IMR-90 (cell line): ENCODE data around the gene UPF1. TPM values are rescaled to one million over a fixed set of nuclear protein-coding genes. Genes with fewer than 3 reads are reported as not detected.

Experiments
- ATAC-seq: fragments of 200-7000 bp; cut with Tn5 transposase; 2 replicates; pipeline ENCODE4 v1.9.1; 2020; ENCODE audit warnings: low read depth, mild to moderate bottlenecking, moderate library complexity
- BruUV-seq: library from RNA; stranded (reverse); fragments of 400-500 nt; replicated peaks from 2 replicates; lab custom pipeline; 2021; lab: Mats Ljungman, UMichigan
- CTCF ChIA-PET: fragments of 300-600 bp; formaldehyde crosslinking; extraction: SDS; loops from one replicate; lab custom pipeline; 2021; ENCODE audit warnings: antibody characterized with exemption; lab: Yijun Ruan, JAX
- POLR2A ChIA-PET: fragments of 300-600 bp; sonication (Branson Sonifier 250); formaldehyde crosslinking; loops from one replicate; lab custom pipeline; 2022; ENCODE audit warnings: antibody characterized with exemption; ENCODE audit not compliant: unreplicated experiment; lab: Charles Lee
- DNase-seq: peaks from one replicate; pipeline ENCODE4 v3.0.0; 2013
- H2AFZ ChIP-seq: replicated peaks from 2 replicates; pipeline ENCODE3; 2013; ENCODE audit warnings: low read length, mild to moderate bottlenecking; ENCODE audit not compliant: poor library complexity
- H2AK5ac ChIP-seq: 2 replicates; pipeline ENCODE4 v1.6.1; 2013; ENCODE audit warnings: low read depth, low read length, inconsistent platforms
- H2AK9ac ChIP-seq: replicated peaks from 2 replicates; pipeline ENCODE3; 2013; ENCODE audit warnings: mild to moderate bottlenecking, low read depth, low read length, moderate library complexity; ENCODE audit not compliant: poor library complexity
- H2BK120ac ChIP-seq: 2 replicates; pipeline ENCODE4 v1.6.1; 2013; ENCODE audit warnings: low read depth, low read length, inconsistent platforms
- H2BK15ac ChIP-seq: 3 replicates; pipeline ENCODE4 v1.6.1; 2013; ENCODE audit warnings: low read depth, low read length, inconsistent platforms
- H2BK20ac ChIP-seq: 2 replicates; pipeline ENCODE4 v1.6.1; 2013; ENCODE audit warnings: low read depth, mild to moderate bottlenecking, inconsistent platforms, low read length, moderate library complexity
- H2BK5ac ChIP-seq: 2 replicates; pipeline ENCODE4 v1.6.1; 2013; ENCODE audit warnings: mild to moderate bottlenecking, low read depth, low read length, inconsistent platforms; ENCODE audit not compliant: poor library complexity, severe bottlenecking
- H3K14ac ChIP-seq: replicated peaks from 2 replicates; pipeline ENCODE4 v1.6.1; 2013; ENCODE audit warnings: low read depth, low read length, inconsistent platforms
- H3K18ac ChIP-seq: 2 replicates; pipeline ENCODE4 v1.6.1; 2013; ENCODE audit warnings: low read depth, low read length, control low read depth
- H3K23ac ChIP-seq: 2 replicates; pipeline ENCODE4 v1.6.1; 2013; ENCODE audit warnings: low read depth, low read length, inconsistent platforms
- H3K27ac ChIP-seq: 2 replicates; pipeline ENCODE4 v1.5.1; 2013; ENCODE audit warnings: mild to moderate bottlenecking, control low read depth, low read length; ENCODE audit not compliant: insufficient read depth
- H3K27me3 ChIP-seq: 2 replicates; pipeline ENCODE4 v1.6.1; 2013; ENCODE audit warnings: low read length; ENCODE audit not compliant: control insufficient read depth, insufficient read depth
- H3K36me3 ChIP-seq: 2 replicates; pipeline ENCODE4 v1.6.1; 2013; ENCODE audit warnings: low read length, mixed read lengths; ENCODE audit not compliant: control insufficient read depth, insufficient read depth
- H3K4ac ChIP-seq: 2 replicates; pipeline ENCODE4 v1.6.1; 2013; ENCODE audit warnings: low read depth, low read length, inconsistent platforms
- H3K4me1 ChIP-seq: 2 replicates; pipeline ENCODE4 v1.6.1; 2013; ENCODE audit warnings: low read length, mixed read lengths; ENCODE audit not compliant: control insufficient read depth, insufficient read depth
- H3K4me2 ChIP-seq: 2 replicates; pipeline ENCODE4 v1.6.1; 2013; ENCODE audit warnings: low read depth, mild to moderate bottlenecking, control low read depth, low read length, moderate library complexity
- H3K4me3 ChIP-seq: 2 replicates; pipeline ENCODE4 v1.5.1; 2013; ENCODE audit warnings: low read depth, mild to moderate bottlenecking, control low read depth, low read length, moderate library complexity; ENCODE audit not compliant: insufficient read depth
- H3K56ac ChIP-seq: 2 replicates; pipeline ENCODE4 v1.6.1; 2013; ENCODE audit warnings: low read length, inconsistent platforms; ENCODE audit not compliant: insufficient read depth; ENCODE audit errors: extremely low read depth
- H3K79me1 ChIP-seq, 2 experiments: 2 replicates each; pipeline ENCODE4 v1.6.1; 2013; ENCODE audit warnings: low read length in 2 of 2, inconsistent platforms in 1 of 2, low read depth in 1 of 2
- H3K9ac ChIP-seq: 2 replicates; pipeline ENCODE4 v1.6.1; 2013; ENCODE audit warnings: low read depth, low read length, control low read depth
- H3K9me1 ChIP-seq: 2 replicates; pipeline ENCODE4 v1.6.1; 2013; ENCODE audit warnings: low read length, inconsistent platforms; ENCODE audit not compliant: insufficient read depth
- H3K9me3 ChIP-seq: 2 replicates; pipeline ENCODE4 v1.6.1; 2013; ENCODE audit warnings: low read length; ENCODE audit not compliant: control insufficient read depth, insufficient read depth
- H4K20me1 ChIP-seq: 2 replicates; pipeline ENCODE4 v1.6.1; 2013; ENCODE audit warnings: low read length, inconsistent platforms; ENCODE audit not compliant: insufficient read depth
- H4K5ac ChIP-seq: 2 replicates; pipeline ENCODE4 v1.6.1; 2013; ENCODE audit warnings: mild to moderate bottlenecking, low read depth, low read length, control low read depth
- H4K8ac ChIP-seq, 2 experiments: 2 replicates each; pipeline ENCODE4 v1.6.1; 2013; ENCODE audit warnings: low read depth in 2 of 2, low read length in 2 of 2, control low read depth in 1 of 2, inconsistent platforms in 1 of 2
- H4K91ac ChIP-seq: 2 replicates; pipeline ENCODE4 v1.6.1; 2013; ENCODE audit warnings: low read depth, low read length, inconsistent platforms; ENCODE audit not compliant: insufficient read depth
- BHLHE40 ChIP-seq: fragments of 150-350 bp; IDR thresholded peaks from 2 replicates; pipeline ENCODE4 v1.6.1; 2016; ENCODE audit warnings: mild to moderate bottlenecking, low read depth, low read length
- CEBPB ChIP-seq: IDR thresholded peaks from 2 replicates; pipeline ENCODE4 v1.6.1; 2012; ENCODE audit warnings: low read depth, low read length, improper control_type of control experiment
- CHD1 ChIP-seq: IDR thresholded peaks from 2 replicates; pipeline ENCODE4 v1.6.1; 2012; ENCODE audit warnings: low read depth, low read length, improper control_type of control experiment
- CTCF ChIP-seq: conservative IDR thresholded peaks from 2 replicates; pipeline ENCODE4 v1.5.1; 2012; ENCODE audit warnings: mild to moderate bottlenecking, low read depth, low read length, improper control_type of control experiment
- ELK1 ChIP-seq: fragments of 150-350 bp; IDR thresholded peaks from 2 replicates; pipeline ENCODE4 v1.6.1; 2016; ENCODE audit warnings: low read depth, mild to moderate bottlenecking, low read length, moderate library complexity, borderline replicate concordance
- FOS ChIP-seq: fragments of 150-350 bp; IDR thresholded peaks from 2 replicates; pipeline ENCODE4 v1.6.1; 2016; ENCODE audit warnings: low read depth, low read length
- MAZ ChIP-seq: IDR thresholded peaks from 2 replicates; pipeline ENCODE4 v1.6.1; 2012; ENCODE audit warnings: low read depth, mild to moderate bottlenecking, low read length, improper control_type of control experiment, moderate library complexity, borderline replicate concordance
- MXI1 ChIP-seq: IDR thresholded peaks from 2 replicates; pipeline ENCODE4 v1.6.1; 2012; ENCODE audit warnings: low read depth, mild to moderate bottlenecking, low read length, moderate library complexity, borderline replicate concordance
- NFE2L2 ChIP-seq: fragments of 150-350 bp; IDR thresholded peaks from 2 replicates; pipeline ENCODE4 v1.6.1; 2016; ENCODE audit warnings: low read depth, mild to moderate bottlenecking, low read length
- POLR2A ChIP-seq: IDR thresholded peaks from 2 replicates; pipeline ENCODE4 v1.6.1; 2012; ENCODE audit warnings: mild to moderate bottlenecking, low read depth, low read length
- RCOR1 ChIP-seq: IDR thresholded peaks from 2 replicates; pipeline ENCODE4 v1.6.1; 2012; ENCODE audit warnings: mild to moderate bottlenecking, low read length, improper control_type of control experiment; ENCODE audit not compliant: insufficient replicate concordance
- RFX5 ChIP-seq: IDR thresholded peaks from 2 replicates; pipeline ENCODE4 v1.8.0; 2012; ENCODE audit warnings: low read depth, mild to moderate bottlenecking, low read length, moderate library complexity
- SMC3 ChIP-seq: fragments of 150-350 bp; IDR thresholded peaks from 2 replicates; pipeline ENCODE4 v1.6.1; 2016; ENCODE audit warnings: low read depth, mild to moderate bottlenecking, antibody characterized with exemption, low read length, moderate library complexity
- WGBS, 2 experiments: methylation state at CpG; one replicate each; pipeline versions ENCODE4 v1.1.5 to v1.1.7; 2013; ENCODE audit warnings: missing lambda C conversion rate in 2 of 2; ENCODE audit not compliant: insufficient read length in 1 of 2; ENCODE audit errors: extremely low coverage in 2 of 2; 5-methylcytosine and 5-hydroxymethylcytosine counted together
- dilution Hi-C: fragments of 300-500 bp; cut with HindIII; formaldehyde crosslinking; loops from one replicate; pipeline ENCODE4 v1.14.3; 2018; ENCODE audit warnings: low sequenced_read_pairs; ENCODE audit not compliant: unreplicated experiment
- in situ Hi-C: fragments of 300-500 bp; cut with MboI; formaldehyde crosslinking; loops from 3 replicates; pipeline ENCODE4 v1.14.3; 2019; ENCODE audit warnings: low sequenced_read_pairs, inconsistent platforms, mixed read lengths
- intact Hi-C: fragments of 100-400 bp; cut with micrococcal nuclease; formaldehyde crosslinking; loops from 2 replicates; pipeline ENCODE4 v1.10.0; 2022
- polyA plus RNA-seq, 3 experiments: library from polyadenylated mRNA; depleted of rRNA; stranded (reverse); fragments of >200 nt; gene quantifications; 2 replicates each; pipeline ENCODE4 v1.2.3, GENCODE V29; 2012; ENCODE audit warnings: low replicate concordance in 1 of 3
- total RNA-seq: library from RNA; depleted of rRNA; stranded (reverse); fragments of >200 nt; gene quantifications from 2 replicates; pipeline ENCODE4 v1.2.3, GENCODE V29; 2012
- TF ChIP-seq, protein P1 (sequence below): fragments of 150-350 bp; IDR thresholded peaks from 2 replicates; pipeline ENCODE4 v1.6.1; 2017; ENCODE audit warnings: mild to moderate bottlenecking, antibody characterized with exemption, low read length, low read depth

UPF1 gene
- total and polyA plus RNA-seq, 2 of the 4 experiments (the other 2 are of a cell fraction) = 31.2 to 50.3 TPM

- no peak for ATAC-seq
- Histone ChIP-seq H3K9ac (no peak overlapping the region), H3K27ac (no peak overlapping the region), H2AK9ac (no peak overlapping the region), H3K56ac (no peak overlapping the region), H3K9me1 (no peaks in the 10 kb centered on the region), H2BK20ac (no peak overlapping the region), H4K91ac (no peak overlapping the region), H2BK120ac (no peak overlapping the region), H2AFZ (no peak overlapping the region), H3K9me3 (peaks cover 8% of the 10 kb centered on the region; the same call in 1 of the 2 replicates), H3K4me1 (no peaks in the 10 kb centered on the region; the same call in 1 of the 2 replicates), H3K18ac (no peak overlapping the region), H4K20me1 (no peaks in the 10 kb centered on the region), H3K23ac (no peak overlapping the region), H4K5ac (no peak overlapping the region), H2BK15ac (no peak overlapping the region), H2AK5ac (no peak overlapping the region), H3K4me2 (no peak overlapping the region), H3K4me3 (no peak overlapping the region), H3K27me3 (peaks cover 22% of the 10 kb centered on the region), H3K79me1 (no peaks in the 10 kb centered on the region), H2BK5ac (no peak overlapping the region), H3K36me3 (no peaks in the 10 kb centered on the region), H4K8ac (no peak overlapping the region), H3K4ac (no peak overlapping the region), H3K14ac (no peak overlapping the region)
- no peak for DNase-seq
- CTCF ChIA-PET = no interaction called here
- 64% methylated on average over 8 of the region's 15 CpGs; no CpG with 5 or more reads in 1 of the 2 experiments for WGBS, 2 experiments
- dilution Hi-C loops (no loop called here), in situ Hi-C loops (no loop called here), intact Hi-C loops (no loop called here)
- no peak for TF ChIP-seq CEBPB
- no peak for TF ChIP-seq RCOR1
- no peak for TF ChIP-seq MAZ
- TF ChIP-seq ELK1 = no peak
- no peak for TF ChIP-seq MXI1
- no peak for TF ChIP-seq RFX5
- no peak for TF ChIP-seq POLR2A
- TF ChIP-seq SMC3 = no peak
- TF ChIP-seq NFE2L2 = no peak
- no peak for TF ChIP-seq FOS
- TF ChIP-seq, protein P1, sequence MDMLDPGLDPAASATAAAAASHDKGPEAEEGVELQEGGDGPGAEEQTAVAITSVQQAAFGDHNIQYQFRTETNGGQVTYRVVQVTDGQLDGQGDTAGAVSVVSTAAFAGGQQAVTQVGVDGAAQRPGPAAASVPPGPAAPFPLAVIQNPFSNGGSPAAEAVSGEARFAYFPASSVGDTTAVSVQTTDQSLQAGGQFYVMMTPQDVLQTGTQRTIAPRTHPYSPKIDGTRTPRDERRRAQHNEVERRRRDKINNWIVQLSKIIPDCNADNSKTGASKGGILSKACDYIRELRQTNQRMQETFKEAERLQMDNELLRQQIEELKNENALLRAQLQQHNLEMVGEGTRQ = no peak
- no peak for TF ChIP-seq CTCF
- TF ChIP-seq BHLHE40 = no peak
- no peak for TF ChIP-seq CHD1
- POLR2A ChIA-PET = no interaction called here
- BruUV-seq = no TSS peak
Measured at GRCh38 chr19:18804139-18804601, 27.6 kb upstream of the UPF1 start.
